HG02610 (cell line): ENCODE results near the gene ETS2.

Experiments used
- ATAC-seq: cut with Tn5 transposase; IDR thresholded peaks from one replicate; pipeline ENCODE4 v1.9.1; 2021; ENCODE audit warnings: mild to moderate bottlenecking, moderate library complexity; ENCODE audit not compliant: unreplicated experiment

Gene ETS2

GRCh38 chr21:38857152-38857825 is 51.6 kb downstream of the ETS2 start:
- no peak for ATAC-seq

- ATAC-seq, result no peak
Observed at GRCh38 chr21:38858026-38858811, 52.5 kb downstream of the ETS2 start.

GRCh38 chr21:38858812-38859205 is 53.1 kb downstream of the ETS2 start:
- ATAC-seq, result no peak

- ATAC-seq, result no peak
Observed at GRCh38 chr21:38859852-38860251, 54.1 kb downstream of the ETS2 start.

- no peak for ATAC-seq
Observed at GRCh38 chr21:38861056-38861455, 55.3 kb downstream of the ETS2 start.

- ATAC-seq, result peak; percentile 67
Observed at GRCh38 chr21:38861989-38862683, 56.4 kb downstream of the ETS2 start.

GRCh38 chr21:38863291-38863690 is 57.6 kb downstream of the ETS2 start:
- no peak for ATAC-seq

- no peak for ATAC-seq
Observed at GRCh38 chr21:38863843-38864363, 58.2 kb downstream of the ETS2 start.

GRCh38 chr21:38864964-38865363 is 59.2 kb downstream of the ETS2 start:
- no peak for ATAC-seq

- no peak for ATAC-seq
Observed at GRCh38 chr21:38869196-38869595, 63.5 kb downstream of the ETS2 start.

GRCh38 chr21:38869946-38870345 is 64.2 kb downstream of the ETS2 start:
- ATAC-seq, result no peak
